SK-N-MC (cell line): ENCODE measurements around the gene C17orf50.

Experiments
- EZH2 ChIP-seq: fragments of 200-600 bp; sonication (generic); IDR thresholded peaks from one replicate; pipeline ENCODE4 v1.6.1; 2017; ENCODE audit warnings: antibody characterized with exemption
- FOXP2 ChIP-seq: optimal IDR thresholded peaks from 2 replicates; pipeline ENCODE3; 2011; ENCODE audit warnings: mild to moderate bottlenecking, moderate library complexity; ENCODE audit not compliant: insufficient read depth; ENCODE audit errors: extremely low read length, control extremely low read depth
- POLR2AphosphoS5 ChIP-seq: IDR thresholded peaks from 2 replicates; pipeline ENCODE4 v1.6.1; 2012; ENCODE audit warnings: mild to moderate bottlenecking, low read depth, low read length, borderline replicate concordance

DNA sequence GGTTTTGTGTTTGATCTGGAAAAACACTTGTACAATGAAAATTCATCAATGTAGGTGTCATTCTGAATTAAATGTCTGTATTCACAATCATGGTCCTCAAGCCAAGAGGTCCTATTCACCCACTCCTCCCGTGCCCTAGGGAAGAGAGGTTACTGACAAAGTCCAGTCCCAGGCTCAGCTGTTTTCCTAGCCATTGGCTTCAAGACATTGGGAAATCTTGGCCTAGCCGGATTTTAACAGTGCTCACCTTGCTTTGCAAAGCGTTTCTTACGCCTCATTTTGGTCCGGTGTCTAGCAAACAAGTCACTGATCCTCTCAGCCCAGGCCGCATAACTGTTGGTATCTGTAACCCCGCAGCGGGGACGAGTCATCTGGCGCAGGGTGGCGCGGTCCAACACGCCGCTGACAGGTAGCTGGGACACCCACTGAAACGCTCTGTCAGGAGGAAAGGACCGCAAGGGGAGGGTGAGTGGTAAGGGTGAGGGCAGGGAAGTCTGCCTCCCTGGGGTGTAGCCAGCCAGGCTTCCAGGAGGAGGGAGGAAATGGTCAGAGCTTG lies 18.0 kb downstream of the C17orf50 start:
- no peak for TF ChIP-seq EZH2
- TF ChIP-seq POLR2AphosphoS5, result no peak
- TF ChIP-seq FOXP2, result no peak
